A549 (cell line): ENCODE data around the gene PIK3CA. TPM values are rescaled to one million over a fixed set of nuclear protein-coding genes. Genes with fewer than 3 reads are reported as not detected.

Source experiments
- ATAC-seq, 2 experiments: fragments of 200-7000 bp in 1 of 2; fragments of >200 bp in 1 of 2; cut with Nextera tagmentation in 1 of 2; cut with Tn5 transposase in 1 of 2; 3 replicates each; pipeline versions ENCODE4 v1.8.0 to v1.9.1; 2018 to 2020; ENCODE audit warnings: mild to moderate bottlenecking in 1 of 2, moderate library complexity in 1 of 2
- CTCF ChIA-PET: fragments of 300-600 bp; sonication (Branson Sonifier 250); formaldehyde crosslinking; extraction: SDS; loops from one replicate; lab custom pipeline; 2021; ENCODE audit warnings: antibody characterized with exemption, inconsistent platforms; lab: Yijun Ruan, JAX
- POLR2A ChIA-PET: fragments of 350-600 bp; formaldehyde crosslinking; extraction: SDS; loops from one replicate; lab custom pipeline; 2021; ENCODE audit warnings: antibody characterized with exemption, inconsistent platforms; lab: Yijun Ruan, JAX
- DNase-seq, 2 experiments: peaks; one replicate each; pipeline versions ENCODE4 v3.0.0 to v3.0.0-alpha.2; 2011 to 2016; ENCODE audit warnings: low read depth in 1 of 2, low spot score in 1 of 2
- FAIRE-seq: peaks from 2 replicates; lab custom pipeline; 2011; peaks lifted over from hg19 to GRCh38; lab: Jason Lieb, UNC
- H3K27ac ChIP-seq, 2 experiments: fragments of >200 bp; sonication (Bioruptor Twin); formaldehyde crosslinking; 3 replicates each; pipeline ENCODE4 v1.5.1; 2016 to 2017
- H3K4me1 ChIP-seq: fragments of >200 bp; sonication (Bioruptor Twin); formaldehyde crosslinking; 3 replicates; pipeline ENCODE4 v1.6.1; 2016
- H3K4me2 ChIP-seq: fragments of >200 bp; sonication (Bioruptor Twin); formaldehyde crosslinking; 3 replicates; pipeline ENCODE4 v1.6.1; 2016
- H3K4me3 ChIP-seq: fragments of >200 bp; sonication (Bioruptor Twin); formaldehyde crosslinking; 3 replicates; pipeline ENCODE4 v1.5.1; 2016
- H3K9me3 ChIP-seq: fragments of >200 bp; sonication (Bioruptor Twin); formaldehyde crosslinking; 3 replicates; pipeline ENCODE4 v1.6.1; 2016
- CBX8 ChIP-seq: fragments of 200-600 bp; sonication (generic); IDR thresholded peaks from 2 replicates; pipeline ENCODE4 v1.6.1; 2016
- CHD4 ChIP-seq: fragments of 200-600 bp; sonication (generic); IDR thresholded peaks from 2 replicates; pipeline ENCODE4 v1.6.1; 2016; ENCODE audit warnings: antibody characterized with exemption, mild to moderate bottlenecking, borderline replicate concordance
- EP300 ChIP-seq, 2 experiments: fragments of >200 bp; sonication (Bioruptor Twin); formaldehyde crosslinking; IDR thresholded peaks; 2 replicates in 1 of 2; 3 replicates in 1 of 2; pipeline ENCODE4 v1.6.1; 2016 to 2017
- FOSB ChIP-seq: fragments of 250-450 bp; sonication (Bioruptor Pico); IDR thresholded peaks from 2 replicates; pipeline ENCODE4 v1.5.0; 2020; ENCODE audit warnings: mild to moderate bottlenecking, moderate library complexity
- FOSL2 ChIP-seq, 2 experiments: fragments of 450-650 bp in 1 of 2; fragments of >200 bp in 1 of 2; sonication (Bioruptor Twin) in 1 of 2; formaldehyde crosslinking; IDR thresholded peaks; 2 replicates each; pipeline versions ENCODE4 v1.5.0 to v1.6.1; 2016 to 2020; ENCODE audit warnings: mild to moderate bottlenecking in 1 of 2, moderate library complexity in 1 of 2
- KDM5A ChIP-seq: fragments of 200-600 bp; sonication (generic); IDR thresholded peaks from 2 replicates; pipeline ENCODE4 v1.6.1; 2016; ENCODE audit warnings: antibody characterized with exemption, mild to moderate bottlenecking
- POLR2A ChIP-seq: IDR thresholded peaks from 2 replicates; pipeline ENCODE4 v1.6.1; 2012; ENCODE audit warnings: mild to moderate bottlenecking, low read length
- POLR2AphosphoS2 ChIP-seq: conservative IDR thresholded peaks from 2 replicates; pipeline ENCODE4 v1.6.1; 2012; ENCODE audit warnings: low read length, improper control_type of control experiment, inconsistent platforms
- RARB ChIP-seq: fragments of 250-450 bp; sonication (Bioruptor Pico); IDR thresholded peaks from 2 replicates; pipeline ENCODE4 v1.8.0; 2021; ENCODE audit warnings: mild to moderate bottlenecking, moderate library complexity
- RNF2 ChIP-seq: fragments of 200-600 bp; sonication (generic); IDR thresholded peaks from 2 replicates; pipeline ENCODE4 v1.6.1; 2016; ENCODE audit warnings: low read depth, mild to moderate bottlenecking, antibody characterized with exemption, moderate library complexity, borderline replicate concordance
- TP53 ChIP-seq: fragments of 250-450 bp; sonication (Bioruptor Pico); IDR thresholded peaks from 2 replicates; pipeline ENCODE4 v1.5.0; 2021; ENCODE audit warnings: mild to moderate bottlenecking, moderate library complexity
- WGBS: methylation state at CpG from one replicate; pipeline ENCODE4 v1.1.6; 2017; ENCODE audit errors: missing lambda C conversion rate; 5-methylcytosine and 5-hydroxymethylcytosine counted together
- polyA plus RNA-seq, 4 experiments: library from polyadenylated mRNA; depleted of rRNA in 3 of 4; stranded (reverse); fragments of >200 nt; fragmentation: RNase III in 1 of 4; extraction: RNeasy Plus Mini Kit Qiagen cat#74134 plus additional on column Dnase treatment in 1 of 4; gene quantifications; 2 replicates in 3 of 4; 3 replicates in 1 of 4; pipeline ENCODE4 v1.2.3, GENCODE V29; 2011 to 2017
- TF ChIP-seq, protein P1 (sequence below): fragments of 150-350 bp; IDR thresholded peaks from 2 replicates; pipeline ENCODE4 v1.6.1; 2014; ENCODE audit warnings: low read depth, mild to moderate bottlenecking, low read length
- TF ChIP-seq, protein P2 (sequence below): fragments of >200 bp; sonication (Bioruptor Twin); formaldehyde crosslinking; IDR thresholded peaks from 2 replicates; pipeline ENCODE4 v1.6.1; 2016
- TF ChIP-seq, protein P3 (sequence below): fragments of 450-650 bp; IDR thresholded peaks from 2 replicates; pipeline ENCODE4 v1.6.1; 2014; ENCODE audit warnings: antibody characterized with exemption
- TF ChIP-seq, protein P4 (sequence below): IDR thresholded peaks from 2 replicates; pipeline ENCODE4 v1.6.1; 2012; ENCODE audit warnings: low read depth, borderline replicate concordance
- TF ChIP-seq, protein P5 (sequence below): fragments of >200 bp; sonication (Bioruptor Twin); formaldehyde crosslinking; IDR thresholded peaks from 3 replicates; pipeline ENCODE4 v1.6.1; 2016
- TF ChIP-seq, protein P6 (sequence below): fragments of 250-450 bp; sonication (Bioruptor Pico); IDR thresholded peaks from 2 replicates; pipeline ENCODE4 v1.5.0; 2021; ENCODE audit warnings: mild to moderate bottlenecking, moderate library complexity, borderline replicate concordance
- TF ChIP-seq, protein P7 (sequence below): fragments of >200 bp; sonication (Bioruptor Twin); formaldehyde crosslinking; IDR thresholded peaks from 3 replicates; pipeline ENCODE4 v1.5.1; 2016

PIK3CA gene
- polyA plus RNA-seq, 2 of the 4 experiments (the other 2 are of a cell fraction), result 6.2 to 10.3 TPM

DNA sequence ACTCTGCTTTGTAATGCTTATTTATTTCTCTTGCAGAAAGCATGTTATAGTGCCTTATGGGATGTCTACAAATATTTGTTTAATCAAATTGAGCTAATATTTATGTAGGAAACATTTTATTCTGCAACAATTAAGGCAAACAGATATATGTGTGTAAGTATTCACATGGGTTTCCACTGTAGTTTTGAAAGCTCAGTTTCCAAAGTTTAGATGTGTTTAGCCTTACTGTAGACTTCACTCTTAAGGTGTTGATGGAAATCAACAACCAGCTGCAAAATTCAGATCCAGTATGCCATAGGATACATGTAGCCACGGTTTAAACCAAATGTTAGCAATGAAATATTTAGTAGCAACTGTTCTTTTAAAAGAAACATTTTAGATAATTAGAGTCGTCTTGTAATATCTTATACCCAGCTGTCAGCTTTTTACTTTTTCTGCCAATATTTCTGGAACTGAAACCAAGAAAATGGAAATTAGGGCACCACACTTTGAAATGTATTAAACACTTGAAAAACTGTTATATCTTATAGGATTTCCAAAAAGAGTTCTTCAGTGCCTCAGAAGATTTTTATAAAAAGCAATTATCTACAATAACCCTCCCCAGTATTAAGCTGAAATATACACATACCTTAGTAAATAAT, 18.5 kb downstream of the PIK3CA start:
- DNase-seq (no peak), FAIRE-seq (no peak), ATAC-seq (no peak)
- Histone ChIP-seq H3K9me3 (no peaks in the 10 kb centered on the region), H3K4me2 (no peak overlapping the region), H3K27ac (no peak overlapping the region), H3K4me1 (no peaks in the 10 kb centered on the region), H3K4me3 (no peak overlapping the region)
- ChIA-PET CTCF (interaction anchor here (1.0 kb wide), 1 partner anchor 11 kb away, joined by 3 read pairs; no protein-coding TSS in a partner anchor), POLR2A (no interaction called here)
- WGBS, result 55% methylated on average over 2 of the region's 2 CpGs
- no peak for TF ChIP-seq FOSB (CRISPR knock-in tag)
- TF ChIP-seq, protein P1, sequence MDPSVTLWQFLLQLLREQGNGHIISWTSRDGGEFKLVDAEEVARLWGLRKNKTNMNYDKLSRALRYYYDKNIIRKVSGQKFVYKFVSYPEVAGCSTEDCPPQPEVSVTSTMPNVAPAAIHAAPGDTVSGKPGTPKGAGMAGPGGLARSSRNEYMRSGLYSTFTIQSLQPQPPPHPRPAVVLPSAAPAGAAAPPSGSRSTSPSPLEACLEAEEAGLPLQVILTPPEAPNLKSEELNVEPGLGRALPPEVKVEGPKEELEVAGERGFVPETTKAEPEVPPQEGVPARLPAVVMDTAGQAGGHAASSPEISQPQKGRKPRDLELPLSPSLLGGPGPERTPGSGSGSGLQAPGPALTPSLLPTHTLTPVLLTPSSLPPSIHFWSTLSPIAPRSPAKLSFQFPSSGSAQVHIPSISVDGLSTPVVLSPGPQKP, result no peak
- TF ChIP-seq, protein P2, sequence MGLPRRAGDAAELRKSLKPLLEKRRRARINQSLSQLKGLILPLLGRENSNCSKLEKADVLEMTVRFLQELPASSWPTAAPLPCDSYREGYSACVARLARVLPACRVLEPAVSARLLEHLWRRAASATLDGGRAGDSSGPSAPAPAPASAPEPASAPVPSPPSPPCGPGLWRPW, result no peak

DNA sequence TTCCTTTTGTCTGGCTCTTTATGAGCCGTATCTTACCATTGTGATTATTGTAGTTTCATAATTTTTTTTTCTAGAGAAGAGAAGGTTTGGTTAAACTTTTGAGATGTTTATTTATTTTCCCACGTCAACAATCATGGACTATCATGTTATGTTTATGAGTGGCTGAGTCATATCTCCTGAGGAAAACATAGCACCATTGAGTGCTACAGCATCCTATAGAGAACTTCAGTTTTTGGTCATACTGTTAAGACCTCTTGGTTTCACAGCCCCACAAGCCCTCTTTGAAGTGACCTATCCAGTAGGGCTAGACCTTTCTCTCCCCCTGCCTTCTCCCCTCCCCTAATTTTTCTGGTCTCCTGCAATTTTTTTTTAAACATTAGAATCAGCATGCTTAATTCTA, 20.8 kb downstream of the PIK3CA start:
- POLR2A ChIA-PET, result no interaction called here
- DNase-seq, result no peak
- ATAC-seq, result no peak

DNA sequence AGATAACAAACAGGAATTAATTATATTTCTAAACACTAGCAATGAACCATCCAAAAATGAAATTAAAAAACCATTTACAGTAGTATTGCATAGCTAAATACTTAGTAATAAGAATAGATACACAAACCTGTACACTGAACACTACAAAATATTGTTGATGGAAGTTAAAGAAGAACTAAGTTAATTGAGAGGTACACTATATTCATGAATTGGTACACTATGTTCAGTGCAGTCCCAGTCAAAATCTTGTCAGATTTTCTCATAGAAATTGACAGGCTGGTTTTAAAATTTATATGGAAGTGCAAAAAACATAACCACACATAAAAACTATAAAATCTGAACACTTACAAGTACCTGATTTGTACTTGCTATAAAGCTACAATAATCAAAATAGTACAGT, 24.4 kb downstream of the PIK3CA start:
- CTCF ChIA-PET, result interaction anchor here (0.6 kb wide), 1 partner anchor 26 kb away, joined by 3 read pairs; no protein-coding TSS in a partner anchor
- no peak for FAIRE-seq
- no peaks in the 10 kb centered on the region for H3K9me3 ChIP-seq
- TF ChIP-seq, protein P3, sequence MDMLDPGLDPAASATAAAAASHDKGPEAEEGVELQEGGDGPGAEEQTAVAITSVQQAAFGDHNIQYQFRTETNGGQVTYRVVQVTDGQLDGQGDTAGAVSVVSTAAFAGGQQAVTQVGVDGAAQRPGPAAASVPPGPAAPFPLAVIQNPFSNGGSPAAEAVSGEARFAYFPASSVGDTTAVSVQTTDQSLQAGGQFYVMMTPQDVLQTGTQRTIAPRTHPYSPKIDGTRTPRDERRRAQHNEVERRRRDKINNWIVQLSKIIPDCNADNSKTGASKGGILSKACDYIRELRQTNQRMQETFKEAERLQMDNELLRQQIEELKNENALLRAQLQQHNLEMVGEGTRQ, result no peak
- TF ChIP-seq TP53 (CRISPR knock-in tag) (no peak), RNF2 (no peak), CHD4 (no peak)
- no peak overlapping the region for H3K4me2 ChIP-seq
- no peak overlapping the region for H3K27ac ChIP-seq
- ATAC-seq, result no peak
- H3K4me3 ChIP-seq, result no peak overlapping the region
- DNase-seq, result no peak
- no peaks in the 10 kb centered on the region for H3K4me1 ChIP-seq
- POLR2A ChIA-PET, result no interaction called here

More for the DNA sequence above, 20.8 kb downstream of the PIK3CA start:
- H3K4me1 ChIP-seq, result no peaks in the 10 kb centered on the region
- H3K27ac ChIP-seq, result no peak overlapping the region
- CTCF ChIA-PET, result no interaction called here
- no peak overlapping the region for H3K4me2 ChIP-seq
- H3K4me3 ChIP-seq, result no peak overlapping the region
- 85% methylated on average over 2 of the region's 2 CpGs for WGBS
- TF ChIP-seq, protein P4, sequence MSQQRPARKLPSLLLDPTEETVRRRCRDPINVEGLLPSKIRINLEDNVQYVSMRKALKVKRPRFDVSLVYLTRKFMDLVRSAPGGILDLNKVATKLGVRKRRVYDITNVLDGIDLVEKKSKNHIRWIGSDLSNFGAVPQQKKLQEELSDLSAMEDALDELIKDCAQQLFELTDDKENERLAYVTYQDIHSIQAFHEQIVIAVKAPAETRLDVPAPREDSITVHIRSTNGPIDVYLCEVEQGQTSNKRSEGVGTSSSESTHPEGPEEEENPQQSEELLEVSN, result no peak
- TF ChIP-seq FOSL2 (IDR thresholded peaks at IDR 0.05) (no peak), FOSL2 (CRISPR knock-in tag; IDR thresholded peaks at IDR 0.05) (no peak)
- TF ChIP-seq, protein P5, sequence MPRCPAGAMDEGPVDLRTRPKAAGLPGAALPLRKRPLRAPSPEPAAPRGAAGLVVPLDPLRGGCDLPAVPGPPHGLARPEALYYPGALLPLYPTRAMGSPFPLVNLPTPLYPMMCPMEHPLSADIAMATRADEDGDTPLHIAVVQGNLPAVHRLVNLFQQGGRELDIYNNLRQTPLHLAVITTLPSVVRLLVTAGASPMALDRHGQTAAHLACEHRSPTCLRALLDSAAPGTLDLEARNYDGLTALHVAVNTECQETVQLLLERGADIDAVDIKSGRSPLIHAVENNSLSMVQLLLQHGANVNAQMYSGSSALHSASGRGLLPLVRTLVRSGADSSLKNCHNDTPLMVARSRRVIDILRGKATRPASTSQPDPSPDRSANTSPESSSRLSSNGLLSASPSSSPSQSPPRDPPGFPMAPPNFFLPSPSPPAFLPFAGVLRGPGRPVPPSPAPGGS, result no peak
- no peak for FAIRE-seq
- H3K9me3 ChIP-seq, result no peaks in the 10 kb centered on the region

DNA sequence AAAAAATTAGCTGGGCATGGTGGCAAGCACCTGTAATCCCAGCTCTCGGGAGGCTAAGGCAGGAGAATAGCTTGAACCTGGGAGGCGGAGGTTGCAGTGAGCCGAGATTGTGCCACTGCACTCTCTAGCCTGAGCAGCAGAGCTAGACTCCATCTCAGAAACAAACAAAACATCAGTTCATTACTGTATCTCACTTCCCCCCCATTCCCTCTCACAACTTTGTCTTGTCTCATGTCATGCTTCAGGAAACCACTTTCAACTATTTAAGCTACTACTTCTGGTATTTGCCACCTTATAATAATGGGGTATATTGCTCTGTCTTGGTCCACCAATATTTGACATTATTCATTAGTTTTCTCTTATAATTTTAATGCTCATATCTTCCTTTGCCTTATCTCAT, 26.2 kb downstream of the PIK3CA start:
- no peak overlapping the region for H3K4me3 ChIP-seq
- no peak overlapping the region for H3K27ac ChIP-seq
- CTCF ChIA-PET, result no interaction called here
- POLR2A ChIA-PET, result no interaction called here
- DNase-seq (no peak), FAIRE-seq (no peak), ATAC-seq (no peak)
- WGBS, result 90% methylated on average over 2 of the region's 3 CpGs
- no peaks in the 10 kb centered on the region for H3K9me3 ChIP-seq
- H3K4me1 ChIP-seq, result no peaks in the 10 kb centered on the region
- H3K4me2 ChIP-seq, result no peak overlapping the region
- TF ChIP-seq RARB (CRISPR knock-in tag) (no peak), KDM5A (no peak), RNF2 (no peak), POLR2A (no peak), CBX8 (no peak), POLR2AphosphoS2 (no peak), EP300 (IDR thresholded peaks at IDR 0.05) (no peak)
- TF ChIP-seq, protein P4, result no peak
- TF ChIP-seq, protein P6, sequence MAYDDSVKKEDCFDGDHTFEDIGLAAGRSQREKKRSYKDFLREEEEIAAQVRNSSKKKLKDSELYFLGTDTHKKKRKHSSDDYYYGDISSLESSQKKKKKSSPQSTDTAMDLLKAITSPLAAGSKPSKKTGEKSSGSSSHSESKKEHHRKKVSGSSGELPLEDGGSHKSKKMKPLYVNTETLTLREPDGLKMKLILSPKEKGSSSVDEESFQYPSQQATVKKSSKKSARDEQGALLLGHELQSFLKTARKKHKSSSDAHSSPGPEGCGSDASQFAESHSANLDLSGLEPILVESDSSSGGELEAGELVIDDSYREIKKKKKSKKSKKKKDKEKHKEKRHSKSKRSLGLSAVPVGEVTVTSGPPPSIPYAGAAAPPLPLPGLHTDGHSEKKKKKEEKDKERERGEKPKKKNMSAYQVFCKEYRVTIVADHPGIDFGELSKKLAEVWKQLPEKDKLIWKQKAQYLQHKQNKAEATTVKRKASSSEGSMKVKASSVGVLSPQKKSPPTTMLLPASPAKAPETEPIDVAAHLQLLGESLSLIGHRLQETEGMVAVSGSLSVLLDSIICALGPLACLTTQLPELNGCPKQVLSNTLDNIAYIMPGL (CRISPR knock-in tag), result no peak
- TF ChIP-seq, protein P7, sequence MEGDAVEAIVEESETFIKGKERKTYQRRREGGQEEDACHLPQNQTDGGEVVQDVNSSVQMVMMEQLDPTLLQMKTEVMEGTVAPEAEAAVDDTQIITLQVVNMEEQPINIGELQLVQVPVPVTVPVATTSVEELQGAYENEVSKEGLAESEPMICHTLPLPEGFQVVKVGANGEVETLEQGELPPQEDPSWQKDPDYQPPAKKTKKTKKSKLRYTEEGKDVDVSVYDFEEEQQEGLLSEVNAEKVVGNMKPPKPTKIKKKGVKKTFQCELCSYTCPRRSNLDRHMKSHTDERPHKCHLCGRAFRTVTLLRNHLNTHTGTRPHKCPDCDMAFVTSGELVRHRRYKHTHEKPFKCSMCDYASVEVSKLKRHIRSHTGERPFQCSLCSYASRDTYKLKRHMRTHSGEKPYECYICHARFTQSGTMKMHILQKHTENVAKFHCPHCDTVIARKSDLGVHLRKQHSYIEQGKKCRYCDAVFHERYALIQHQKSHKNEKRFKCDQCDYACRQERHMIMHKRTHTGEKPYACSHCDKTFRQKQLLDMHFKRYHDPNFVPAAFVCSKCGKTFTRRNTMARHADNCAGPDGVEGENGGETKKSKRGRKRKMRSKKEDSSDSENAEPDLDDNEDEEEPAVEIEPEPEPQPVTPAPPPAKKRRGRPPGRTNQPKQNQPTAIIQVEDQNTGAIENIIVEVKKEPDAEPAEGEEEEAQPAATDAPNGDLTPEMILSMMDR, result no peak
- TF ChIP-seq, protein P3, result no peak
